Right atrium auricular region (tissue), 2 donors: ENCODE data around the gene LPP. TPM values are rescaled to one million over a fixed set of nuclear protein-coding genes. Genes with fewer than 3 reads are reported as not detected.

Source experiments
- DNase-seq: peaks from one replicate; pipeline ENCODE4 v3.0.0-alpha.2; 2019; ENCODE audit warnings: low spot score
- H3K27ac ChIP-seq, 2 donors: fragments of 200-600 bp; sonication (generic); 1 replicate in 1 of 2; 2 replicates in 1 of 2; pipeline ENCODE4 v1.5.1; 2016 to 2019
- H3K27me3 ChIP-seq, 2 donors: fragments of 200-600 bp; sonication (generic); one replicate each; pipeline versions ENCODE4 v1.5.1 to v1.6.0; 2017 to 2019
- H3K36me3 ChIP-seq: fragments of 200-600 bp; sonication (generic); one replicate; pipeline ENCODE4 v1.5.1; 2016
- H3K4me1 ChIP-seq, 2 donors: fragments of 200-600 bp; sonication (generic); one replicate each; pipeline versions ENCODE4 v1.5.1 to v1.6.0; 2017 to 2019
- H3K4me3 ChIP-seq, 2 donors: fragments of 200-600 bp; sonication (generic); 1 replicate in 1 of 2; 2 replicates in 1 of 2; pipeline ENCODE4 v1.5.1; 2017 to 2019; ENCODE audit warnings: mild to moderate bottlenecking in 1 of 2, moderate library complexity in 1 of 2
- H3K9me3 ChIP-seq, 2 donors: fragments of 200-600 bp; sonication (generic); one replicate each; pipeline ENCODE4 v1.5.1; 2019
- CTCF ChIP-seq, 2 donors: fragments of 200-600 bp; sonication (generic); IDR thresholded peaks; one replicate each; pipeline ENCODE4 v1.5.1; 2019; ENCODE audit warnings: antibody characterized with exemption in 2 of 2
- total RNA-seq, 2 donors: library from RNA; depleted of rRNA; stranded (reverse); fragments of >200 nt; gene quantifications; one replicate each; pipeline ENCODE4 v1.1.0, GENCODE V29; 2016

The LPP gene
- total RNA-seq, 2 donors from 2014 or later = 117 to 186 TPM

DNA sequence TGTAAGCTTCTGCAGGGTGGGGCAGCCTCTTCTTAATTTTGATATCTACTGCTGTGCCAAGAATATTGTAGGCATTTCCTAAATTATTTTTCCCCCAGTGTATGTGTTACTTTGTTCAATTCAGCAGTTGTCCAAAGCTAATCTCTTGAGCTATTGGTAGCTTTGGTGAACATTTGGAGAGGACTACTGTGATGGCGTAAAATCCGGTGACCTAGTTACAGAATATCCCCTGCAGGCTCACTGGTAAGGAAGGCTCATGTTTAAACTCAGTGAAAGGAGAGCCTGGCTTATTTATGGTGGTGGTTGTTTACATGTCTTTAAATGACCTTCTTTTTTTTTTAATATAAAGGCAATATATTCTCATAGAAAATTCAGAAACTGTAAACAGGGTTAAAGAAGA is 105.6 kb downstream of the LPP start:
- peaks cover 0 to 68% of the 10 kb centered on the region in 2 donors for H3K4me1 ChIP-seq
- no peaks in the 10 kb centered on the region for H3K9me3 ChIP-seq
- peak overlapping the region; percentile 87 to 94 for H3K27ac ChIP-seq
- no peak for TF ChIP-seq CTCF (IDR thresholded peaks at IDR 0.05)
- no peaks in the 10 kb centered on the region for H3K27me3 ChIP-seq
- H3K36me3 ChIP-seq = peaks cover 9% of the 10 kb centered on the region
- no peak for DNase-seq
- no peak overlapping the region for H3K4me3 ChIP-seq

- peak overlapping the region; percentile 87 to 94 for H3K27ac ChIP-seq
- no peaks in the 10 kb centered on the region for H3K36me3 ChIP-seq
- no peak for DNase-seq
- no peak for TF ChIP-seq CTCF (IDR thresholded peaks at IDR 0.05)
- no peaks in the 10 kb centered on the region for H3K9me3 ChIP-seq
- no peak overlapping the region for H3K4me3 ChIP-seq
- H3K4me1 ChIP-seq = peaks cover 0 to 78% of the 10 kb centered on the region in 2 donors
- no peaks in the 10 kb centered on the region for H3K27me3 ChIP-seq
These were observed 107.1 kb downstream of the LPP start for GRCh38 chr3:188261011-188261410.

DNA sequence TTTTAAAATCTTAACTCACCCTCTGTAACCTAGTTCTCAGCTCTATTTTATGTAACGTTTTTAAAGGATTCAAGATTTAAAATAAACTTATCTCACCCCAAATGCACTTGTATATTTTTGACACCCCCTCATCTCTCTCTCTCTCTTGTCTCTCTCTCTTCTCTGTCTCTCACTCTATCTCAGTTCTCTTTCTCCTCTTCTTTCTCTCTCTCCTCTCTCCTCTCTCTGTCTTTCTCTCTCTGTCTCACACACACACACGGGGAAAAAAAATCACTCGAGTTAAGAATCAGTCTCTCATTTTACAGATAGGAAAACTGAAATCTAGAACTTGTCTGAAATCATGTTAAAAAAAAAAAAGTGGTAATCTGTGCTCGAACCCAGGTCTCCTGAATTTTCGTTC is 108.5 kb downstream of the LPP start:
- Histone ChIP-seq H3K4me1 (peaks cover 0 to 90% of the 10 kb centered on the region in 2 donors), H3K4me3 (no peak overlapping the region), H3K27ac (peak overlapping the region; percentile 87 to 94), H3K36me3 (no peaks in the 10 kb centered on the region), H3K27me3 (no peaks in the 10 kb centered on the region), H3K9me3 (no peaks in the 10 kb centered on the region)
- TF ChIP-seq CTCF (IDR thresholded peaks at IDR 0.05) = no peak
- DNase-seq = no peak

GRCh38 chr3:188262913-188263683 is 109.1 kb downstream of the LPP start:
- Histone ChIP-seq H3K9me3 (no peaks in the 10 kb centered on the region), H3K4me1 (peaks cover 0 to 90% of the 10 kb centered on the region in 2 donors), H3K27ac (peak overlapping the region; percentile 87 to 94), H3K27me3 (no peaks in the 10 kb centered on the region), H3K36me3 (no peaks in the 10 kb centered on the region), H3K4me3 (no peak overlapping the region)
- no peak for DNase-seq
- TF ChIP-seq CTCF (IDR thresholded peaks at IDR 0.05) = peak in 1 of 2 donors; percentile 13

DNA sequence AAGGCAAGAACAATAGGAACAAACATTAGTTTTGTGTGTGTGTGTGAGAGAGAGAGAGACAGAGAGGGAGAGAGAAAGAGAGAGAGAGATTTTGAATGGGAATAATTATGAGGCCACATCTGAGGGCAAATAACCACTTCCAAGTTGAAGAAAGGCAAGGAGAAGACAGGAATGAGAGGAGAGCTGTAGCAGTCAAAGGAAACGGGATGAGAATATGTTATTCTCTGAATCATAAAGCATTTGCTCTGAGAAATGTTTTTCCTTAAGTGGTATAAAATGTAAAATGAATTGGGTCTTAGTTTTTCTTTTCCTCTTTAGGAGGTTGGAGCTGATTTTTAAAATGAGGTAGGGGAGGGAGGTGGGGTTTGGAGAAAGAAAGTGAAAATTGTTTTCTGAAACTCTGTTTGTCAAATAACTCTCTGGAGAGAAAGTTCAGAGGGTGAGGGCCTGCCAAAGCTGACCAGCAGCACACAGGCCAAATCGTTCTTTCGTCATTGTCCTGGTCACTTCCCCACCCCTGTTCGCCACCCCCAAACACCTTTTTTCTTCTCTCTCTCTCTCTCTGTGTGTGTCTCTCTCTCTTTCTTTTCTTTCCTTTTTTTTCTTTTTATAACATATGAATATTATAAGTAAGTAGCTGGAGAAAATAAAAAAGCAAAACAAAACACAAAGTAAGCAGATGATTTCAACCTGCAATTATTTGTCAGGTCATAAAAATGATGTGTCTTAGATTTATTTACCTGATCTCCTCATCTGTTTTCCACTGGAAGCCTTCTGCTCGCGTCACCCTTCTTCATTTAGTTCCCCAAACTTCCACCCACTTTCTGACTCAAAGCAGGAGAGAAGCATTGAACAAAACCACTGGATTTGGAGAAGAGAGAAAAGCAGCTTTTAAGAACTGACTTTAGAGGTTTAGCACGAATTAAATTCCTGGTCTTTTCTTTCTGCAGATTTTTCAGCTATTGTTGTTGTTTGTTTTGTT is 110.6 kb downstream of the LPP start:
- no peaks in the 10 kb centered on the region for H3K36me3 ChIP-seq
- H3K27me3 ChIP-seq = no peaks in the 10 kb centered on the region
- peaks cover 0 to 86% of the 10 kb centered on the region in 2 donors for H3K4me1 ChIP-seq
- peak overlapping the region; percentile 87 to 94 for H3K27ac ChIP-seq
- DNase-seq = peak; percentile 74
- no peaks in the 10 kb centered on the region for H3K9me3 ChIP-seq
- TF ChIP-seq CTCF (IDR thresholded peaks at IDR 0.05) = no peak
- no peak overlapping the region for H3K4me3 ChIP-seq
